Lung microvascular endothelial cell (primary cell): ENCODE measurements around the gene PDE4D. TPM values are rescaled to one million over a fixed set of nuclear protein-coding genes. Genes with fewer than 3 reads are reported as not detected.
A peak's percentile ranks its signal among the peaks of the same experiment; 100 is the strongest.

Source experiments
- DNase-seq, 2 donors: peaks; one replicate each; pipeline versions ENCODE4 v3.0.0 to v3.0.0-alpha.2; 2010; ENCODE audit warnings: low read depth in 2 of 2
- total RNA-seq: library from RNA; depleted of rRNA; stranded (reverse); fragments of >200 nt; gene quantifications from 2 replicates; pipeline ENCODE4 v1.2.1, GENCODE V29; 2014

PDE4D gene
- total RNA-seq, 1 donor from 2014 or later = 23.8 TPM

DNA sequence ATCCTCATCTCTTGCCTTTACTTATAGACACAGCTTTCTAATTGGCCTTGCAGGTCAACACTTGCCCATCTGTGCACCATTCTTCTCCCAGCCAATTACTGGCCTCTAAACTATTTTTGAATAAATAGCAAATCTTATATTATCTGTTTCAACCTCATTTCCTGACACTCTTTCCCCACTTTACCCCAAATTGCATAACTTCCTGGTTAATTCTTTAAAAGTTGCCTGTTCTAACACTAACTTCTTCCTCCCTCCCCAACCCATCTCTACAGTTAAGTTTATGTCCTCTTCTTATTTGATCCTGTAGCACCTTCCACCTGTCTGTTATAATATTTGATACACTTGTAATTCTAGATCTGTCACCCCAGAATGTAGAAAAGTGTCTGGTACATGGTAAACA lies 372.1 kb downstream of the PDE4D start:
- no peak for DNase-seq

- no peak for DNase-seq
These were observed 374.2 kb downstream of the PDE4D start for GRCh38 chr5:59519338-59519737.

- DNase-seq = peak in 1 of 2 donors; percentile 80
These were observed 375.5 kb downstream of the PDE4D start for GRCh38 chr5:59517926-59518585.

GRCh38 chr5:59516161-59516560 lies 377.4 kb downstream of the PDE4D start:
- no peak for DNase-seq

DNA sequence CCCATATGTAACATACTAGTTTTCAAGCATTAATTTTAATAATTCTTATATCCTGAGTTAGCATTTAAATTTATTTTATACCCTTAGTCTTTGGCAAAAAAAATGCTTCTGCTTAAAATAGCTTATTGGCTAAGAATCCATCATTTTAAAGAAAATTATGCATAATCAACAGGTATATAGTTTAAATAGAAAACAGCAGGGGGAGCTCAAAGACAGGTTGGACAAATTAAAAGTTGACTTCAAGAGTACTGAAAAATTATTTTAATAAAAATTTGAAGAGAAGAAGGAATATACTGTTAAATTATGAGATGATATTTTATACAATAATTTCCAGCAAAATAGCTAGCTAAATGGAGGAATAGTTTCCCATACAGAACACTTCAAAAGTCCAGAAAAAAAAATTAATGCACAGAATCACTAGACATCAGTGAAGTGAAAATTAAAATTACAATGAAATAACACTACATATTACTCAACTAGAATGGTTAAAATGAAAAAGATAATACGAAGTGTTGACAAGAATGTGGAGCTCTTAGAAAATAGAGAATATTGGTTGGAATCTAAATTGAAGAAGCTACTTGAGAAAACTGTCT lies 387.1 kb downstream of the PDE4D start:
- DNase-seq = peak; percentile 63 to 66

GRCh38 chr5:59504043-59504442 lies 389.5 kb downstream of the PDE4D start:
- no peak for DNase-seq

GRCh38 chr5:59503220-59503619 lies 390.3 kb downstream of the PDE4D start:
- DNase-seq = peak; percentile 24 to 54

DNA sequence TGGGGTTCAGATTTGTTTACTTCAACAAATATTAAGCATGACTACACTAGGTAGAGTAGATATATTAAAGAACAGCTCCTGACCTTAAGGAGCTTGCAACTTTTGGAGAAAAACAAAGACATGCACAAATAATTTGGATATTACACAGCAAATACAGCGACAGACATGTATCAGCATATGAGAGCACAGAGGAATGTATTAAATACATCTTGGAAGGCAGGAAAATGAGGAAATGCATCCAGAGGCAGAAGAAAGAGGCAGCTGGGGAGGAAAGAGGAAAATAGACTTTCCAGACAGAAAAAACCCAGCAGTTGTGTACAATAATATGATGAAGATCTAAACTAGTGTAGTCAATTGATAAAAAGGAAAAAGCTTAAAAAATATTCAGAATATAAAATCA lies 392.2 kb downstream of the PDE4D start:
- DNase-seq = no peak

GRCh38 chr5:59500014-59500413 lies 393.5 kb downstream of the PDE4D start:
- no peak for DNase-seq

DNA sequence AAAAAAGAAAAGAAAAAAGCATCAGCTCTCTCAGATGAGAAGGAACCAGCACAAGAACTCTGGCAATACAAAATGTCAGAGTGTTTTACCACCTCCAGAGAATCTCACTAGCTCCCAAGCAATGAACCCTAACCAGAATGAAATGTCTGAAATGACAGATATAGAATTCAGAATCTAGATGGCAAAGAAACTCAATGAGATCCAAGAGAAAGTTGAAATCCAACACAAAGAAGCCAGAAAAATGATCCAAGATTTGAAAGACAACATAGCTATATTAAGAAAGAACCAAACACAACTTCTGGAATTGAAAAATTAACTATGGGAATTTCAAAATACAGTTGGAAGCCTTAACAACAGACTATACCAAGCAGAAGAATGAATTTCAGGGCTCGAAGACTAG lies 396.3 kb downstream of the PDE4D start:
- no peak for DNase-seq

- DNase-seq = peak in 1 of 2 donors; percentile 37
These were observed 396.9 kb downstream of the PDE4D start for GRCh38 chr5:59496524-59497134.

GRCh38 chr5:59491945-59492344 lies 401.6 kb downstream of the PDE4D start:
- no peak for DNase-seq

DNA sequence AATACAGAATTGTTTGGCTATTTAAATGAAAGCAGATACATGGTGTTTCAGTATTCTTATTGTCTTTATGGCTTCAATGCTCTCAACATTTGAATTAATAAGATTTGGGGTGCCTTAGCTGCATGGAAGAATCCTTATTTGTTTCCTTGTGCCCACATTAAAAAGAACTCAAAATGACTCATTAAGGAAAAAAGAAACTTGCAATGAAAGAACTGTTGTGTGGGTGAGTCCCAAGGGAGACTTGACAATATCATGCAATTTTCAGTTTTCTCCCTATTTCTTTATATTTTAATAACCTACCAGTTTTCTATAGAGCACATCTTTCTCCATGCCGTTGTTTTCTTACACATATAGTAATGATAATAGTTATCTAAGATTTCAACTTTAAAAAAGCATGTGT lies 404.0 kb downstream of the PDE4D start:
- DNase-seq = no peak

DNA sequence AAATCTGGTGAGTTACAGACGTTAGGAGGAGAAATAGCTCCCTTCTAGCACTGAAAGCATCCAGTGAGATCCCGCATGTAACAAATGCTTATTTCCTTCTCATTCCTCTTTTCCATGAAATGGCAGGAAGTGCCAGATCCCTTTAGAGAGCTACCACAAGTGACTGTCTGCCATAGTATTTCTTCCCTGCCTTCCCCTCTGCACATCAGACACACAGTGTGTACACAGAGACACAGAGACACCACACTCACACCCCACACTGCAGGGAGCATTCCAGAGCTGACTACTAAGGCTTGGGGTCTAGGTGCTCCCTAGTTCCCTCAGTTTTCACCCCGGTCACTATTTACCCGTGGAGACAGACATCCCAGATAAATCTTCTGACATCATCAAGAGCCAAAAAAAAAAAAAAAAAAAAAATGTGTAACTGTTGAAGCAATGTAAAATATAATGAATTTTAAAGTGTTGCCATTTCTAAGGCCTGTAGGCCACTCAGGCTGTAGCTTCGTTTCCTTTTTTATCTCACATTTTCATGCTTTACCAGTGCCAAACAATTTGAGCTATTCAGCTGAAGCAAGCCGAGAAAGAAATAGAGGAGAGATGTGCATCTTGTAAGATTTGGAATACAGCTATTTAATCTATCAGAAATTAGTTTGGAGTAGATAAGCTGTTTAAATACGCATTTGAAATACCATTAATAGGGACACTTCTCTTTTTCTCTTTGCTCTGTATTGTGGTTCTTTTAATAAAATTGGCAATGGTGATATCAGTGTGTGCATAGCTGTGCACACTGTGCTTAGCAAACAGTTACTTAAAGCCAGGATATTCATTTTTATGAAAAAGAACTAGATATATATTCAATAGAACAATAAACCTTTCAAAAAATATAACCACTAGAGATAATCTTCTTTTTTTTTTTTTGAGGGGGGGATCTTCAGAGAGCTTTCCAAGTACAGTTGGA lies 405.5 kb downstream of the PDE4D start:
- DNase-seq = no peak

- no peak for DNase-seq
These were observed 406.3 kb downstream of the PDE4D start for GRCh38 chr5:59487068-59487686.

GRCh38 chr5:59486508-59486907 lies 407.0 kb downstream of the PDE4D start:
- no peak for DNase-seq

DNA sequence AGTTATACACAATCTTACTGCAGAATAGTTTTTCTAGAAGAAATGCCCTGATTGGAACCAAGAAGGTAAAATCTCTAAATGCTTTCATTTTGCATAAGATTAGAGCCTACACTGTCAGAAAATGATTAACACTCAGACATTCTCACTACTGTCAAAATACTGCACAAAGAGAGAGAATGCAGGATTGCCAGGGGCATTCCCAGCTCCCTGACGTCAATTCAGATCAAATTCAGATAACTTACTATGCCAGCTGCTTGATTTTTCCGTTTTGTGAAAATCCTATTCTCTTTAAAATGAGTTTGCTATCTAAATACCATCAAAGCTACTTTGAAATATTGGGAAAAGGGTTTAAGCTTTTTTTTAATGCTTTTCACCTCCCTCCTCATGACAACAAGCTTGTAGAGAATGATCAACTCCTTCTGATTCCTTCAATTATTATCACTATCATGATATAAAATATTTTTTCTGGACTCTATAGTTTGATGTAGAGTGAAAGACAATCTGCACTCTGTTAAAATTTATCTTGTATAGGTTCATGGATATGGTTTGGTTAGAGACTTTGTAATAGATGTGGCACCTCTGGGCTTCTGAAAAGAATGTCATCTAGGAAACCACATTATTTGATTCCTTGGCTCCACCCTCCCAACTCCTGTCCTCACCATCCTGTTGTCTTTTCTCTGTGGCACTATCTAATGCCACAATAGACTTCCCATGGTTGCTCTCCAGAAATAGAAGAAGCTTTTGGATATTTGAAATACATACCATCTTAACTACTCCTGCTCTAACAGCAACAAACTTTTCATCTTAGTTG lies 407.7 kb downstream of the PDE4D start:
- DNase-seq = peak; percentile 41 to 75

DNA sequence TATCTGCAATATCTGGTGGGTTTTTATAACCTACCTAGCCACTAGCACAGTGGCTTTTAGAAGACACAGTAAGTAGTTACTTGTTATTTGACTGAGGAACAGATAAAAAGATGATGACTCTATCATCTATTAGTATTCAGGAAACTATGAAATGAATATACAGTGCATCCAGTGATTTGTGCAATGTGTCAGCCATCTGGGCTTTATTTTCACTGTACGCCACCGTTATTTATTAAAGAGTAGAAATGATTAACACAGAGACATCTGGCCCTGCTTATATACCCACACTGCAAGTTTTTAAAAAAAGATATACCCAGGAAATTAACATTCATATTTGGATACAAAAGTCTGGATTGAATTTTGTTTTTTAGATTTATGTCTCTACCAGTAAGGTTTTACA lies 408.4 kb downstream of the PDE4D start:
- DNase-seq = no peak

DNA sequence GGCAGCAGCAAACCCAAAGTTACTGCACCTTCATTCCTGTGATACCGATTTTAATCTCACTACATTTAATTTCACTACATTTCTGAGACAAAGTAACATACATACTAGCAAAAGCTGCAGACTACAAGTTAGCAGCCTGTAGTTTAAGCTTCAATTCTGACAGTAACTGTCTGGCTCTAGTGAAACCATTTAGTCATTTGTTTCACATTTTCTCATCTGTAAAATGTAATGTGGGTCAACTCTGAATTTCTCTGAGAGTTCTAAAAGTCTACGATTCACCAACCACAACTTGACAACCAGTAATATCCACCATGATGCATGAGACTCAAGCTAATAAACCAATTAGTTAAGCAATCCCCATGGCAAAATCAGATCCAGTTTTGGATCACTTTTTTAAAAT lies 408.9 kb downstream of the PDE4D start:
- DNase-seq = no peak

DNA sequence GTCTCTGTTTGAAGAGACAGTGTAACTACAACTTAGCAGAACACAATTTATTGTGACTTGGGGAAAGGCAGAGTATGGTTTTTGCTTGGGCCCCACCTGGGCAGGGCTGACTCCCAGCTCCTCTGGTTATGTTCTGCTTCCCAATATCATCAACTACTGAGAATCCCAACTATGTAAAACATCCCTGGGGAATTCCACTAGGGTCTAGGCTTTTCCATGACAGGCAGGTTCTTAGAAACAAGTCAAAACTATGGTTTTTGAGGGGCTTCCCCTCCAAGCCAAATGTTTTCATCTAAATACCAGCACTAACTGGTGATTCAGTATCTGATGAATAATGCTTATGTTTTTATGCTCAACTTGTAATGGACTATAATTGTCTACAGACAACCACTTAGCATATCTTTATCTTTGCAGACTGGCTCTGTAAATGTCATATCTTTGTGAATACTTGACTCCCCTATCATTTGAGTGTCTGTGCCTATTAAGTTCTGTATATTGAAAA lies 409.5 kb downstream of the PDE4D start:
- peak; percentile 29 to 77 for DNase-seq
